OCI-M2 (cell line): ENCODE results near the gene MTA3.
"Not testable (repeated sequence)": the region's sequence is repeated elsewhere in the genome, so short reads cannot be mapped to it uniquely, and the experiment has no call there.

Experiments
- DNase-seq: peaks from one replicate; lab custom pipeline; 2025; ENCODE audit not compliant: unreplicated experiment; lab: John Stamatoyannopoulos, UW

The MTA3 gene

GRCh38 chr2:42568401-42569115 is at the start of gene MTA3:
Gene MTA3 (plus strand): TSS chr2:42568632. CDS start chr2:42568746, 114 bp downstream.
- no peak for DNase-seq

GRCh38 chr2:42519624-42520023 is 48.8 kb upstream of the MTA3 start:
- no peak for DNase-seq

GRCh38 chr2:42522035-42522434 is 46.4 kb upstream of the MTA3 start:
- DNase-seq, result no peak

- DNase-seq, result no peak
Observed at GRCh38 chr2:42523341-42523740, 45.1 kb upstream of the MTA3 start.

- no peak for DNase-seq
Observed at GRCh38 chr2:42532397-42532796, 36.0 kb upstream of the MTA3 start.

- no peak for DNase-seq
Observed at GRCh38 chr2:42537493-42537892, 30.9 kb upstream of the MTA3 start.

- no peak for DNase-seq
Observed at GRCh38 chr2:42542871-42543270, 25.6 kb upstream of the MTA3 start.

GRCh38 chr2:42545023-42545721 is 23.3 kb upstream of the MTA3 start:
- no peak for DNase-seq

- DNase-seq, result no peak
Observed at GRCh38 chr2:42545841-42546390, 22.5 kb upstream of the MTA3 start.

GRCh38 chr2:42547014-42547413 is 21.4 kb upstream of the MTA3 start:
- no peak for DNase-seq

GRCh38 chr2:42547446-42548295 is 20.8 kb upstream of the MTA3 start:
- no peak for DNase-seq

GRCh38 chr2:42550870-42551269 is 17.6 kb upstream of the MTA3 start:
- DNase-seq, result no peak

- DNase-seq, result no peak
Observed at GRCh38 chr2:42554392-42554791, 14.0 kb upstream of the MTA3 start.

- DNase-seq, result no peak
Observed at GRCh38 chr2:42556315-42556890, 12.0 kb upstream of the MTA3 start.

- DNase-seq, result no peak
Observed at GRCh38 chr2:42557306-42557705, 11.1 kb upstream of the MTA3 start.

GRCh38 chr2:42558827-42559226 is 9.6 kb upstream of the MTA3 start:
- DNase-seq, result no peak

GRCh38 chr2:42560133-42560532 is 8.3 kb upstream of the MTA3 start:
- not testable (repeated sequence) for DNase-seq

- no peak for DNase-seq
Observed at GRCh38 chr2:42560899-42561298, 7.5 kb upstream of the MTA3 start.

GRCh38 chr2:42562474-42563144 is 5.8 kb upstream of the MTA3 start:
- no peak for DNase-seq

GRCh38 chr2:42566025-42566424 is 2.4 kb upstream of the MTA3 start:
- DNase-seq, result no peak
